Tibial artery (tissue), 4 donors: ENCODE data around the gene TIAM1.

Experiments
- DNase-seq, 2 donors: peaks; one replicate each; pipeline ENCODE4 v3.0.0-alpha.2; 2019
- H3K27ac ChIP-seq, 2 donors: fragments of 200-600 bp; sonication (generic) in 1 of 2; 1 replicate in 1 of 2; 2 replicates in 1 of 2; pipeline ENCODE4 v1.5.1; 2018 to 2019; ENCODE audit warnings: mild to moderate bottlenecking in 1 of 2
- H3K27me3 ChIP-seq, 2 donors: fragments of 200-600 bp; sonication (generic) in 1 of 2; one replicate each; pipeline versions ENCODE4 v1.5.1 to v1.6.0; 2016 to 2019
- H3K36me3 ChIP-seq, 3 donors: fragments of 200-600 bp; sonication (generic) in 2 of 3; one replicate each; pipeline ENCODE4 v1.5.1; 2016 to 2019; ENCODE audit warnings: mild to moderate bottlenecking in 2 of 3
- H3K4me1 ChIP-seq, 4 donors: fragments of 200-600 bp; sonication (generic) in 2 of 4; 1 replicate in 3 of 4; 2 replicates in 1 of 4; pipeline ENCODE4 v1.5.1; 2016 to 2019
- H3K4me3 ChIP-seq, 2 donors: fragments of 200-600 bp; sonication (generic) in 1 of 2; 1 replicate in 1 of 2; 2 replicates in 1 of 2; pipeline ENCODE4 v1.5.1; 2018 to 2019; ENCODE audit warnings: mild to moderate bottlenecking in 2 of 2
- H3K9me3 ChIP-seq, 3 donors: fragments of 200-600 bp; sonication (generic) in 1 of 3; one replicate each; pipeline ENCODE4 v1.5.1; 2016 to 2019
- CTCF ChIP-seq, 2 experiments: fragments of 200-600 bp in 1 of 2; fragments of 450-650 bp in 1 of 2; IDR thresholded peaks; one replicate each; pipeline ENCODE4 v1.5.1; 2017 to 2019; ENCODE audit warnings: antibody characterized with exemption in 2 of 2, mild to moderate bottlenecking in 1 of 2, moderate library complexity in 1 of 2
- intact Hi-C: fragments of 100-400 bp; cut with DNase I; formaldehyde crosslinking; loops from one replicate; pipeline ENCODE4 v1.15.0; 2023; ENCODE audit warnings: low total_unique reads

The TIAM1 gene

GRCh38 chr21:31370281-31370892 lies 26.3 kb upstream of the TIAM1 start:
- intact Hi-C loops: no loop called here
- H3K4me1 ChIP-seq: no peaks in the 10 kb centered on the region
- no peak overlapping the region for H3K4me3 ChIP-seq
- H3K27ac ChIP-seq: no peak overlapping the region
- no peaks in the 10 kb centered on the region for H3K9me3 ChIP-seq
- no peaks in the 10 kb centered on the region for H3K36me3 ChIP-seq
- H3K27me3 ChIP-seq: peaks cover 0 to 3% of the 10 kb centered on the region in 2 donors
- TF ChIP-seq CTCF (IDR thresholded peaks at IDR 0.05): no peak
- DNase-seq: no peak

GRCh38 chr21:31368361-31368760 lies 24.3 kb upstream of the TIAM1 start:
- Histone ChIP-seq H3K36me3 (no peaks in the 10 kb centered on the region), H3K27ac (no peak overlapping the region), H3K4me1 (no peaks in the 10 kb centered on the region), H3K4me3 (no peak overlapping the region), H3K27me3 (peaks cover 0 to 3% of the 10 kb centered on the region in 2 donors), H3K9me3 (no peaks in the 10 kb centered on the region)
- DNase-seq: no peak
- no peak for TF ChIP-seq CTCF (IDR thresholded peaks at IDR 0.05)
- intact Hi-C loops: no loop called here

GRCh38 chr21:31367801-31368200 lies 23.7 kb upstream of the TIAM1 start:
- intact Hi-C loops: no loop called here
- no peak overlapping the region for H3K4me3 ChIP-seq
- H3K9me3 ChIP-seq: no peaks in the 10 kb centered on the region
- H3K27ac ChIP-seq: no peak overlapping the region
- TF ChIP-seq CTCF (IDR thresholded peaks at IDR 0.05): no peak
- peaks cover 0 to 3% of the 10 kb centered on the region in 2 donors for H3K27me3 ChIP-seq
- H3K4me1 ChIP-seq: no peaks in the 10 kb centered on the region
- DNase-seq: no peak
- no peaks in the 10 kb centered on the region for H3K36me3 ChIP-seq

- no peaks in the 10 kb centered on the region for H3K4me1 ChIP-seq
- no peaks in the 10 kb centered on the region for H3K36me3 ChIP-seq
- no peak for TF ChIP-seq CTCF (IDR thresholded peaks at IDR 0.05)
- intact Hi-C loops: no loop called here
- no peaks in the 10 kb centered on the region for H3K9me3 ChIP-seq
- no peak overlapping the region for H3K27ac ChIP-seq
- H3K27me3 ChIP-seq: no peaks in the 10 kb centered on the region
- H3K4me3 ChIP-seq: no peak overlapping the region
- no peak for DNase-seq
These were observed 22.8 kb upstream of the TIAM1 start for GRCh38 chr21:31366825-31367224.

GRCh38 chr21:31364253-31364945 lies 20.3 kb upstream of the TIAM1 start:
- H3K4me3 ChIP-seq: no peak overlapping the region
- intact Hi-C loops: no loop called here
- no peaks in the 10 kb centered on the region for H3K36me3 ChIP-seq
- H3K9me3 ChIP-seq: no peaks in the 10 kb centered on the region
- H3K4me1 ChIP-seq: no peaks in the 10 kb centered on the region
- no peaks in the 10 kb centered on the region for H3K27me3 ChIP-seq
- TF ChIP-seq CTCF (IDR thresholded peaks at IDR 0.05): no peak
- H3K27ac ChIP-seq: no peak overlapping the region
- no peak for DNase-seq
